DND-41 (cell line): ENCODE data around the gene SPEF2.

Experiments
- EZH2 ChIP-seq: IDR thresholded peaks from 3 replicates; pipeline ENCODE4 v1.6.1; 2012; ENCODE audit warnings: borderline replicate concordance, low read depth, mild to moderate bottlenecking, moderate library complexity, low read length, inconsistent platforms; ENCODE audit not compliant: severe bottlenecking
- TF ChIP-seq, protein P1 (sequence below): IDR thresholded peaks from 2 replicates; pipeline ENCODE4 v1.5.1; 2012; ENCODE audit warnings: borderline replicate concordance, low read length, moderate library complexity, mild to moderate bottlenecking; ENCODE audit not compliant: poor library complexity, severe bottlenecking; ENCODE audit errors: extremely low read depth

DNA sequence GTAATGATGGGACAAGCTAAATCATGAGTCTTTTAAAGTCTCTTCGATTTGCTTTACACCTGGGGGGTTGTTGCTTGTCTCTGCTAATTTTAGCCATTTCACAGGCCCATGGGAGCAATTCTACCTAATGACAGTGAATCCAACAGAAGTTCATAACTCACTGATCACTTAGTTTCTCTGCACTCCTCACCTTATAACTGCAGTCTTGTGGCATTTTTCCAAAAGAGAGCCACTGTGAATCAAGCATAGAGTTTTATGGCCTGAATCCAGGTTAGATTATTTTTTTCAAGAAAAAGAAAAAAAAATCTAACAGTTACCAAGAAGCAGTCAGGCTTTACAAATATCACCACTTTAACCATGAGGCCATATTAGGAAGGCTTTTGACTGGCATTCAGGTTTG, 237.5 kb downstream of the SPEF2 start:
- TF ChIP-seq, protein P1, sequence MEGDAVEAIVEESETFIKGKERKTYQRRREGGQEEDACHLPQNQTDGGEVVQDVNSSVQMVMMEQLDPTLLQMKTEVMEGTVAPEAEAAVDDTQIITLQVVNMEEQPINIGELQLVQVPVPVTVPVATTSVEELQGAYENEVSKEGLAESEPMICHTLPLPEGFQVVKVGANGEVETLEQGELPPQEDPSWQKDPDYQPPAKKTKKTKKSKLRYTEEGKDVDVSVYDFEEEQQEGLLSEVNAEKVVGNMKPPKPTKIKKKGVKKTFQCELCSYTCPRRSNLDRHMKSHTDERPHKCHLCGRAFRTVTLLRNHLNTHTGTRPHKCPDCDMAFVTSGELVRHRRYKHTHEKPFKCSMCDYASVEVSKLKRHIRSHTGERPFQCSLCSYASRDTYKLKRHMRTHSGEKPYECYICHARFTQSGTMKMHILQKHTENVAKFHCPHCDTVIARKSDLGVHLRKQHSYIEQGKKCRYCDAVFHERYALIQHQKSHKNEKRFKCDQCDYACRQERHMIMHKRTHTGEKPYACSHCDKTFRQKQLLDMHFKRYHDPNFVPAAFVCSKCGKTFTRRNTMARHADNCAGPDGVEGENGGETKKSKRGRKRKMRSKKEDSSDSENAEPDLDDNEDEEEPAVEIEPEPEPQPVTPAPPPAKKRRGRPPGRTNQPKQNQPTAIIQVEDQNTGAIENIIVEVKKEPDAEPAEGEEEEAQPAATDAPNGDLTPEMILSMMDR: no peak
- no peak for TF ChIP-seq EZH2
